ENCODE results near the gene C1orf52.
A peak's percentile ranks its signal among the peaks of the same experiment; 100 is the strongest.
"Not testable (repeated sequence)": the region's sequence is repeated elsewhere in the genome, so short reads cannot be mapped to it uniquely, and the experiment has no call there.

C1orf52 gene

DNA sequence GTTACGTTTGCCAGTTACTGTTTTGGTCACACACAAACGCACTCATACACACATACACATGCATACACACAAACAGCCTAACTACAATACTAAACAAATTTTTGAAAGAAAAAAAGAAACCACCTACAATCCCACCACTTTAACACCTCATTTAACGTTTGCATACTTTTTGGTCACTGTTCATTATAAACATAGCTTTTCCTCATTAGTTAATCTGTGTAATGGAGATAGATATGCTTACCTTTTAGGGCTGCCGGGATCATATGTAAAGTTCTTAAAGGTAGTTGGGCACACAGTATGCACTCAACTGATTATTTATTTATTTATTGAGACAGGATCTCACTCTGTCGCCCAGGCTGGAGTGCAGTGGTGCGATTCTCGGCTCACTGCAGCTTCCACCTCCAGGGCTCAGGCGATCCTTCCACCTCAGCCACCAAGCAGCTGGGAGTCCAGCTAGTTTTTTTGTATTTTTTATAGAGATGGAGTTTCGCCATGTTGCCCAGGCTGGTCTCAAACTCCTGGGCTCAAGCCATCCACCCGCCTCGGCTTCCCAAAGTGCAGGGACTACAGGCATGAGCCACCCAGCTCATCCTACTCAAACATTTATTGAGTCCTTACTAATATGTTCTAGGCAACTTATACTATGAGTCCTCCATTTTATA, 17.6 kb upstream of the C1orf52 start:
- no peak for DNase-seq

DNA sequence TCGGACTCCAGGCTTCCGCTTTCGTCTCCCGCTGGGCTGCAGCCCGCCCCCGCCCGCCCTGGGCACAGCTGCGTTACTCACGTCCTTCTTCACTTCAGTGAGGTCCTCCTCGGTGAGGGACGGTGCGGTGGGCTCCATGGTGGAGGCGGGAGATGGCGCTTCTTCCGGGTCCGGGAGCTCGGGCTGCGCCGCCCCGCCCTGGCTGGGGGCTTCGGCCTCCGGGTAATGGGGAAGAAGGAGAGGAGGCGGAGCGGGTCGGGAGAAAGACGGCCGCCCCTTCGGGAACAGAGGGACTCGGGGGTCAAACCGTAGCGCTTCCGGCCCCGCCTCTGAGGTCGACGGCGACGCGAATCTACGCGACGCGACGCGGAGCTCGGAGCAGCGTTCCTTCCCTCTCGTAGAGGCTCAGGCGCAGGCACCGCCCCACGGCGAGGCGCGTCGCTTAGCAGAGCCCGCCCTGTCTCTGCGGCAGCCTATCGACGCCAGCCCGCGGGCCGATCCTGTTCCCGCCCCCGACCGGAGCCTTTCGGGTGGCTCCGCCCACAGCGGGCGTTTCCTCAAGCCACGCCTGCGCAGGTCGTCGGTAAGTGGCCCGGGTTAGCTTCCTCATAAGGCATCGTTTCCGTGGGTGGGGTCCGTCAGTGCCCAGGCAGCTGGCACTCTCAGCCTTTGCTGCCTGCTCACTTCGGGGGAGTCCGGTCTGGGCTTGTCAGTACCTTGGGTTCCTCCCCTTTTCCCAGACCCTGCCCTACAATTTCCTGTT, 16.9 kb upstream of the C1orf52 start, which contains the start of gene BCL10:
TSS of gene BCL10 (minus strand) at position 418 of the 763 bp plus-strand sequence. CDS start at position 138, 280 bp downstream.
- DNase-seq: peak; percentile 99

DNA sequence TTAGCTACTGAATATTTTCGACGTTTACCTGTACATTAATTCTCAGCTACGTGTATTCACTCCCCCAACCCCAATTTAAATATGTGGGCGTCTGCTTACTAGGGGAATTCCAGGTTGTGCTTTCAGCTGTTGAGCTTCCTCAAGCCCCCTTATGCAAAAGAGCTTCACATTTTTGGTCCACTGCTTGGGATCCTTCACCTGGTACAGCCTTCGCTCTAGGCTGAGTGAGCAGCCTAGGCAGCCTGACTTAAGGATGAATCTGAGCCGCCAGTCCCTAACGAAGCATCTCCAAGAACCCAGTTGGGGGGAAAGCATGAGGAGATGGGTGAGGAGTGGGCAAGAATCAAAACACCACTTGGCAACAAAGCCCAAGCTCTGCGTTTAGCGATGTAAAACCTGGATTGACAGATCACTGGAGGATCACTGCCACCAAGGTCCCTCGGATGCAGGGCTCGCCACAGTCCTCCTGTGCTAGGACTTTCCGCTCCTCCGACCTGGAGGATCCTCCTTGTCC, 16.3 kb upstream of the C1orf52 start:
- no peak for DNase-seq

DNA sequence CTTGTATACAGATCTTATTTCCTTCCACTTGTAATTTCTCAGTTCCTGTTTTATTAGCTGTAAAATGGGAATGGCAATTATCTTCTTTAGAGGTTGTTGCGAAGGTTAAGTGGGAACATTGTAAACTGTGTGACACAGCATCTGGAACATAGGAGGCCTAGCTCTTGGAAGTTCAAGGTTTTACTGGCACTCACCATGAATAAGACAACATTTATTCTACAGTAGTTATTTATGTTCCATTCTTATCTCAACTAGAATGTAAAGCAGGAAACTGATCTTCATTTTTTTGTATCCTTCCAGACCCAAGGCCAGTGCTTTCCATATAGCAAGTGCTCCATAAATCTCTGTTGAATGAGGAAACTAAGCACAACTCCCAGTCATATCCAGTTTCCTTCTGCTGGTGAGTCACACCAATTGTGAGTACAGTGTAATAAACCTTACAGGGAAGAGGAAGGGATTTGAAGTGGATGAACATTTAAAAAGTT, 15.5 kb upstream of the C1orf52 start:
- no peak for DNase-seq

DNA sequence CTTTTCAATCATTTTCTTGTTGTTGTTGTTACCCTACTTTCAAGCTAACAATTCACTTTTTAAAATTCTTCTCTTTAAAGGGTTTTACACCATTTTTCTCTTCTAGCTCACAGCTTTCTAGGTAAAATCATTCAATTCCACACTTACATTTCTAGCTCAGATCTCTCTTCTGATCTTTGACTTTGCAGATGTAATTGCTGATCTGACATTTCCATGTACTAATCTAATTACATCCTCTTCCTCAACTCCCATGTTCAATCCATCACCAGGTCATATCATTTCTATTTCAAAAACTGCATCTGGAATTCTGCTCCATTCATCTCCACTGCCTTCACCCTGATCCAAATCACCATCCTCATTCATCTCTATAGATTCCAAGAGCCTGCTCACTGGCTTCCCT, 13.9 kb upstream of the C1orf52 start:
- no peak for DNase-seq

DNA sequence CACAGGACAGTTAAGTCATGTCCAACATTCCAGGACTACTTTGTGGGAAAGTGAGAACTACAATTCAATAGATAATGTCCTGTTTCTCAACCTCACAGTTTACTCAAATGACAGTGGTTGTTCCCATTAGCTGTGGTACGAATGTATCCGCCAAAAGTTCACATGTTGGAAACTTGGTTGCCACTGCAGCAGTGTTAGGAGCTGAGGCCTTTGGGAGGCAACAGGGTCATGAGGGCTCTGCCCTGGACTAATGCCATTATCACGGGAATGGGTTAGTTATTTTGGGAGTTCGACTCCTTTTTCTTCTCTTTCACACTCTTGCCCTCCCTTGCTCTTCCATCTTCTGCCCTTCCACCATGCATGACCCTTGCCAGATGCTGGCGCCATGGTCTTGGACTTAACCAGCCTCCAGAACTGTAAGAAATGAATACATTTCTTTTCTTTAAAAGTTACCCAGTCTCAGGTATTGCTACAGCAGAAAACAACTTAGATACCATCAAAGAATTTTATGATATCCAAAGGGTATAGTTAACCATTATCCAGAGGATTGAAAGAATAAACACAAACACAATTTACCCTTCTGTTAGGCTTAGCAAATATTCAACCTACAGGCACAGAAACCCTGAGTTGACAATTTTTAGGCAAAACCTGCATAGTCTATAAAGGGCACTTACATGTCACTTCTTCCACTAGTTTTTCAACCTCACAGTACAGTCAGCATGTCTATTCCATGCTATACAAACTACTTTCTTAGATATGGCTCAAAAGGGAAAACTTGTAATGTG, 9.5 kb upstream of the C1orf52 start:
- no peak for DNase-seq

DNA sequence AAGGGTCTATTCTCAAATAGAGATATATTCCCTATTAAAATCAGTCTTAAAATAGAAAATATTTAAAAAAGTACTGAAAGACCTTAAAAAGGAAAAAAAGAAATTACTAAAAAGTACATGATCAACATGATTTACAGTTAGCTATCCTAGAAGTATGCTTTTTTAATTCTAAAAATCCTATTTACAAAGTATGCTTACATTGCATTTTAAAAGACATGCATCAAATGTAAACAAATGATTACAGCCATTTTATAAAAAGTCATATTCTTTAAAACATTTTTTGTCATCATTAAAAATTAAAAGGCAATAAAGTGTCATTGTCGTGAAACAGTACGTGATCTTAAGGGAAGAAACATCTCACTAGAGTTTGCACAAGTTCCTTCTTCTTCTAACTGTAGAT, 7.9 kb upstream of the C1orf52 start:
- DNase-seq: no peak

DNA sequence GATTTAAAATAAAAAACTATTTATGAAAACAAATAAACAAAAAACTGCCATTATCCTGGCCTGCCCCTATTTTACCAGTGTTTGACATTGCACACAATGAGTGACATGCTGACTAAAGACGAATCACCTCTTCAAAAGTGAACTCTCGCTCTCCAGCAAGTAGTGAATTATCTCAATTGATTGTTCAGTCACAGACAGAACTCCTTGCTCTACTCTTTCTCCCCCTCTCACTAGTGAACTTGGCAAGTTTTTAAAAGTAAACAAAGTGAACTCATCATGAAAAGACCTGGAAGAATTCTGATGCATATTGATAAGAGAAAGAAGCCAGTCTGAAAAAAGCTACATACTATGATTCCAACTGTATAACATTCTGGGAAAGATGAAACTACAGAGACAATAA, 4.7 kb upstream of the C1orf52 start:
- DNase-seq: no peak

DNA sequence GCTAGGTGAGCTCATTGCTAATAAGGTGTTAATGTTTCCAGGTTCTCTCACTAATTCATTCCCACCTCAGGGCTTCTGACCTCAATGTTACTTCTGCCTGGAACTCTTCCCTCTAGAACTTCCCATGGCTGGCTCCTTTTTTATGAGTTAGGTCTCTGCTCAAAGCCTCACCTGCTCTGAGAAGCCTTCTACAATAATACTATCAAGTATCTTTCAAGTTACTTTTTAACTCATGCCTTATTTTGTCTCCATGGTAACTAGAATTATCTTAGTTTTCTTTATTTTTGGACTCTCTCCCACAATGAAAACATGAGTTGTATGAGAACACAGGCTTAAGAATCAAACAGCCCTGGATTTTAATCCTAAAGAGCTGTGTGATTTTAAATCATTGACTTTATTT, 3.5 kb upstream of the C1orf52 start:
- no peak for DNase-seq

DNA sequence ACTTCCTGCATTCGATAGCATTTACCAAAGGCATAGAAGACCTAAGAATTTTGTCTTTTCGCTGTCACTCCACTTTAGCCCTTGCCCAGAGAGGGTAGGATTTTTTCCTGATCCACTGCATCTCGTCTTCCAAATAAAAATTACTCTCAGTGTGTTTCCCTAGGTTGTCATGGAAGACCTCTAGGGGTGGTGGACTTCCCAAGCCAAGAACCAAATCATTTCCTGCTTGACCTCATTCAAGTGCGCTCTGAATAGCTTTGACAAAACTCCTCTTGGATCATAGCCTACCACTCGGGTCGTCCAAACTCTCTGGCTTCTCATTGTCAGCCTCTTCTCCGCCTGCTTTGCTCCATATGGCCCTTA, 431 bp upstream of the C1orf52 start:
- no peak for DNase-seq

DNA sequence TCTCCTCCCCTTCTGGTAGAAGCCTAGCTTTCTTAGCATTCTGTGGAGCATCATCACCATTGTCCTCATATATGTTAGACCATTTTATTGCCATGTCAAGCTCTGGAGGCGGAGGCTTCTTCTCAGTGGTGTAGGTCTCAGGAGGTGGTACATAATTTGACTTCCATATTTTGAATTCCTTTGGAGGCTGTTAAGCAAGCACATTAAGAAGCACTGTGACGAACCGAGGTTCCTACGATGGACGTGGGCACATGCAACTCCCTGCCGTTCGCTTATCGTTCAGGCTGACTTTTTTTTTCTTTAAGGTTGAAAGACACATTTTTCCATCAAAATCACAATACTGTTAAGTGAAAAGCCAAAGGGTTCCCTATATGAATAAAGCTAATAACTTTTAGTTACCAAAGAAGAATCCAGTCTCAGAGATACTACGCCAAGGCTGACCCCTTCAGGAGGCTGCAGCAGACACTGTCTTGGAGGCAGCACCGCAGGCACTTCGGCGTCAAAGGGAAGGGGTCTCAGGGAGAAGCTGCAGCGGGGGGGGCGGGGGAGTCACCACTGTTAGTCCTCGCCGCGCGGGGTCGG, 835 bp downstream of the C1orf52 start:
- DNase-seq: peak; percentile 34

DNA sequence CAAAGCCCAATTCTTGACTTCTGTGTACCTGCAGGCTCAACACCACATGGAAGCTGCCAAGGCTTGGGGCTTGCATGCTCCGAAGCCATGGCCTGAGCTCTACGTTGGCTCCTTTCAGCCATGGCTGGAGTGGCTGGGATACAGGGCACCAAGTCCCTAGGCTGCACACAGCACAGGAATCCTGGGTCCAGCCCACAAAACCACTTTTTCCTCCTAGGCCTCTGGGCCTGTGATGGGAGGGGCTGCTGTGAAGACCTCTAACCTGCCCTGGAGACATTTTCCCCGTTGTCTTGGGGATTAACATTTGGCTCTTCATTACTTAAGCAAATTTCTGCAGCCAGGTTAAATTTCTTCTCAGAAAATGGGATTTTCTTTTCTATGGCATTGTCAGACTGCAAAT, 10.4 kb downstream of the C1orf52 start:
- DNase-seq: not testable (repeated sequence)

DNA sequence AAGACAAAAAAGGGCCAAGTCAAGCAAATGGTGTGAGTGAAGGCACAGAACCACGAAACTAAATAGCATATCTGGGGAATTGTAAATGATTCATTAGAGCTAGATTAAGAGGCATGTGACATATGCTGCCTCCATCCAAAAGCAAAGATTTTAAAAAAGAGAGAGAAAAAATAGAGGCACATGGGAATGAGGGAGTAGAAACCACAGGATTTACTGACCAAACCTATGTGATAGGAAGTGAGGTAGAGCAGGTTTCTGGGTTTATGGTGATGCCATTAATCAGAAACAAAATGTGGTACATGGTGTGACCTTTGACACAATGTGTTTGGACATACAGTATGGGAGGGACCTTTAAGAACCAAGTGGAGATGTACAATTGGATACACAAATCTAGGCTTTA, 13.6 kb downstream of the C1orf52 start:
- no peak for DNase-seq

DNA sequence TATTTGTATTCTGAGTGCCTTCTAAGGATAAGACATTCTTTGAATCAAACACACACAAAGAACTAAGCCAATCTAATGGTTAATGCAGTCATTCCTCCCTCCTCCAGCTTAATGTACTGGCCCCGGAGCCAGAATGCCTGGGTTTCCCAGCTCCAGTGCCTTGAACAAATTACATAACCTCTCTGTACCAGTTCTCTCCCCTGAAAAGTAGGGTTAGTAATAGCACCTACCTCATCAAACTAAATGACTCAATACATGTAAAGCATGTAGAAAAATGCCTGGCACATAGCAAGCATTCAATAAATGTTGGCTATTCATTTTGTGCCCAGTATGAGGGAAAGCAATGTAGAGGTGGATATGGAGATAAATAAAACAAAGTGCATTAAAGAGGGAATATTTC, 14.0 kb downstream of the C1orf52 start:
- DNase-seq: no peak

DNA sequence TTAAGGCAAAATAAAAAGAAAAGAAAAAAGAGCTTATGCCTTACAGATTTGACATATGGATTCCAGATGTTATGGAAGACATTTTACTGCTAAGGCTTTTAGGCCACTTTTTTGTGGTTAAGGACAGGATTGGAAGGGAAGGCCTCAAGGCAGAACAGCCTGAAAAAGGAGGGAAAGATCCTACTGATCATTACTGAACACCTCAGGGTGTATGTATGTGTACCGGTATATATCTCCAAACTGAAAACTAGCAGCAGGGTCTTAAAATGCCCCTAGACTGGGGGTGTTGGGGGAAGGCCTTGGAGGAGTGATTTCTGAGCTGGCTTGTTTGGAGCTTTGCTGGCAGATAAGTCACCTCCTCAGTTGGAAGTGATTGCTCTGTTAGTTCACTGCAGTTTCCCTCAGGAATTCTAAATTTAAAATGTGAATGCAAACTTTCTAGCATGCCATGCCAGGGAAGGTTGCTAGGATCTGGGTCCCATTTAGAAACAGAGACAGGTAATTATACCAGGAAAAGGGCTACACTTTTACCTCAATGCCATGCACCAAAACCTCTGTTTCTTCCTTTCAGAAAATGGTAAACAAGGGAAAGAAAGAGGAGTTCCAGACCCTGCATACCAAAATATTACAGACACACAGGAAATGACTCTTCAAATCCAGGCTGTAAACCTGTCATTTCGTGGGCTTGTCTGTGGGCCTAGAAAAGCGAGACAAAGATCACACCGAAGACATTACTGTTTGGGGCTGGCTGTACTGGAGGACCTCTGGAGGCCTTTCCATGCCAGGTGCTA, 15.0 kb downstream of the C1orf52 start:
- DNase-seq: no peak

DNA sequence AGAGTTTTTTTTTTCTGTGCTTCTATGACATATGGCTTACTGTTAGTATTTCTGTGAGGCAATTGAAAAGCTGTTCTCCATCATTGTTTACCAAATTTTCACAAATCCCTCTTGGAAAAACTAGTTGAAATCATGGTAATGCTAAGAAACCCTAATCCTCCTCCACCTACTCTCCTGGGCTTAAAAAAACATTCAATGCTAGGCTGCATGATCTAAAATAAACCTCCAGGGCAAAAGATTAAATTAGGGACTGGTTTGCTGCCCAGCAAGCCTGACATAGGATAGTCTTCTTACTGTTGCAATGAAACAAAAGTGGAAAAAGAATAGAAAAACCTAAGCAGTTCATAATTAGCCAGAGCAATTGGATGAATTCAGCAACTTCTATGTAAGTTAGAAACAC, 16.1 kb downstream of the C1orf52 start:
- no peak for DNase-seq

DNA sequence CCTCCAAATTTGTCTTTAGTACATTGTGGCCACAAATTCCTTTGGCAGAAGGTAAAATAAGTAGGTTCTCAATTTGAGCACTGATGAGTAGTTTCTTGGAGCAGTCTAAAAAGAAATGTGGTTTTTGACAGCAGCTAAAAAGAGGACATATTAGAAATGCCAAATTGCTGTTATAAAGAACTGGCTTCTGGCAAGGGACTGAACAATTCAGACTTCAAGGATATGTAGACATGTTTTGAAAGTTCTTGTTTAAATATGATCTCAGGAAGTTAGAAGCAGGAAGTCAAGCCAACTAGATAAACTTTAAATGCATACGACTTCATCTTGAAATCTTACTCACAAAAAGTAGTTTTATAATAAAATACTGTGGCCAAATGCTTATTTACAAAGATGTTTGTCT, 18.8 kb downstream of the C1orf52 start:
- no peak for DNase-seq

DNA sequence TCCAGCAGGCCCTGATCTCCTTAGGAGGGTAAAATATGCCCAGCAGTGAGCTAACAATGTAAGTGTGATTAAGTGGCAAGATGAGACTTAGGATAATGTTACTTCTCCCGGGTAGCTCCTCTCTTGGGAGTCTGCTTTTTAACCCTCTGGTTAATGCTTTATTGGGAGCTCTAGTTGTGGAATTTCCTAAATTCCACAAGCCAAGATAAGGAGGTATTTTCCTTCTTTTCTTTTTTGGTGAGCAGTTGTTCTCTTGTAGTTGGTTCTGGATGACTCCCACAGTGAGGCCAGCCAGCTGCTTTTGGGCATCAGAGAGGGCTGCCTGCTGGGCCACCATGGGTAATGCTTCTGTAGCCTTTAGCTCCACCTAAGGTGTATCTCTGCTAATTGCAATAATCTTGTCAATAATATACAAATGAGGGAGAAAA, 19.3 kb downstream of the C1orf52 start:
- no peak for DNase-seq

DNA sequence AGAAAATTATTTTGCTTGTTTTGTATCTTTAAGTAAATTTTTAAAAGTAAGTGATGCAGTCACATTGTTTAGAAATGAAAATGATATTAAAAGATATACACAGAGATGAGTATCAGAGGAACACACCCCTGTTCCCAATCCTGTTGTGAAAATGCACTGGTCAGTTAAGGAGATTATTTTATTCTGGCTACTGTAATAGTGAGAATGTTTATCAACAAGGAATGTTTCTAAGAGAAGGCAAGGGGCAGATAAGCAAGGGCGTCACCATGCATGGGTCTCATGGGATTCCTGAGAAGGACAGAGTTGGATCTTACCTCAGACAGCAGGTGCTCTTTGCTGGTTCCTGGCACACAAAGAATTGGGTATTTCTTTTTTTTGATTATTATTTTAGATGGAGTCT, 21.8 kb downstream of the C1orf52 start:
- DNase-seq: no peak

DNA sequence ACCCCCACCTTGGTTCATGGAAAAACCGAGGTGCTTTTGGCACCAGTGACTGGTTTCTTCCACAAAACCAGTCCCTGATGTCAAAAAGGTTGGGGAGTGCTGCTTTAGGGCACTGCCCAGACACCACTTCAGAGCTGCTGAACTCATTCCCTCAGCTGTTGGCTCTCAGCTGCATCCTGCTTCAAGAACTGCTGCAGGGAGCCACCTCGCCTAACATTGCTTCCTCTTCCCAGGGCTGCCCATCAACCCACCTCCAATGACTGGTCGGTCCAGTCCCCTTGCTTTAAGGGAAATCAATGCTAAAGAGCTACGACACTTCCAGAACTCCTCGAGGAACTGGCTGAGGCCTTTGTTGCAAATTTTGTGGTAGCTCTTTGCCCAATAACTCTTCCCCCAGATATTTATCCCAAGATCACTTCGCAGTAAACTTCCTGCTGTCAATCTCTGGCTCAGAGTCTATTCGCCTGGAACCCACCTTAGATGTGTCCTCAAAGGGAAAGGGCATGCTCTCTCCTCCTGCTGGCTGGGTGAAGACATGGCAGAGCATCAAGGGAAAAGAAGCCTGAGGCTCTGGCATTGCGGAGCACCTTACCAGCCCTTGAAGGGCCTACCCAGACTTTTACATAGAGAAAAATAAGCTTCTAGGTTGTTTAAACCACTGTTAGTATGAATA, 29.0 kb downstream of the C1orf52 start:
- no peak for DNase-seq

DNA sequence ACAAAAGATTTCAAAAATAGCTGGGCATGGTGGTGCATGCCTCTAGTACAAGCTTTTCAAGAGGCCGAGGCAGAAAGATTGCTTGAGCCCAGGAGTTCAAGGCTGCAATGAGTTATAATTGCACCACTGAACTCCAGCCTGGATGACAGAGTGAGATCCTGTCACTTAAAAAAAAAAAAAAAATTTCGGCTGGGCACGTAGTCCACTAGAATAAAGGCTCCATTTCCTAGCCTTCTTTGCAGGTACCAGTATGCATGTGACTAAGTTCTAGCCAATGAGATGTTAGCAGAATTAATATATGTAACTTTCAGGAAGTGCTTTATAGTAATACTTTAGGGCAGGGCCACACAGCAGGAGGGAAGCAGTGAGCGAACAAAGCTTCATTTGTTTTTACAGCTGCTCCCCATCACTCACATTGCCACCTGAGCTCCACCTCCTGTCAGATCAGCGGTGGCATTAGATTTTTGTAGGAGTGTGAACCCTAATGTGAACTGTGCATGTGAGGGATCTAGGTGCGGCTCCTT, 29.8 kb downstream of the C1orf52 start:
- DNase-seq: no peak
